Calu3 (cell line): ENCODE data around the gene COPE. TPM values are rescaled to one million over a fixed set of nuclear protein-coding genes. Genes with fewer than 3 reads are reported as not detected.
A peak's percentile ranks its signal among the peaks of the same experiment; 100 is the strongest.

ENCODE experiments used
- BruUV-seq: library from RNA; stranded (reverse); fragments of 400-500 nt; replicated peaks from 2 replicates; lab custom pipeline; 2021; lab: Mats Ljungman, UMichigan
- CTCF ChIA-PET: fragments of 300-600 bp; sonication (Branson Sonifier 250); formaldehyde crosslinking; loops from one replicate; lab custom pipeline; 2022; ENCODE audit warnings: antibody characterized with exemption; lab: Charles Lee
- DNase-seq: peaks from one replicate; pipeline ENCODE4 v3.0.0; 2022
- H3K27ac Mint-ChIP-seq: one replicate; pipeline ENCODE4 v1.8.0; 2022; ENCODE audit warnings: mixed read lengths; ENCODE audit not compliant: unreplicated experiment
- H3K27me3 Mint-ChIP-seq: one replicate; pipeline ENCODE4 v1.8.0; 2022; ENCODE audit warnings: mixed read lengths; ENCODE audit not compliant: unreplicated experiment
- H3K36me3 Mint-ChIP-seq: one replicate; pipeline ENCODE4 v1.8.0; 2022; ENCODE audit warnings: mild to moderate bottlenecking, moderate library complexity, mixed read lengths; ENCODE audit not compliant: insufficient read depth, unreplicated experiment
- H3K4me1 Mint-ChIP-seq: one replicate; pipeline ENCODE4 v1.8.0; 2022; ENCODE audit warnings: mild to moderate bottlenecking, low read depth, mixed read lengths; ENCODE audit not compliant: unreplicated experiment
- H3K4me3 Mint-ChIP-seq: one replicate; pipeline ENCODE4 v1.8.0; 2022; ENCODE audit warnings: mild to moderate bottlenecking, low read depth, moderate library complexity, mixed read lengths; ENCODE audit not compliant: unreplicated experiment
- H3K9me3 Mint-ChIP-seq: one replicate; pipeline ENCODE4 v1.8.0; 2022; ENCODE audit warnings: low read depth, mixed read lengths; ENCODE audit not compliant: unreplicated experiment
- CTCF ChIP-seq: fragments of 200-600 bp; IDR thresholded peaks from one replicate; pipeline ENCODE4 v1.8.0; 2022; ENCODE audit warnings: antibody characterized with exemption; ENCODE audit not compliant: unreplicated experiment
- intact Hi-C: fragments of 100-400 bp; cut with micrococcal nuclease; formaldehyde crosslinking; loops from one replicate; pipeline ENCODE4 v1.10.0; 2022; ENCODE audit not compliant: unreplicated experiment
- total RNA-seq: library from RNA; stranded (reverse); gene quantifications from 2 replicates; pipeline ENCODE4 v1.2.3, GENCODE V29; 2022

The COPE gene
- total RNA-seq, 1 experiment from 2014 or later: 143 TPM

- BruUV-seq: no TSS peak
- no peak for DNase-seq
- H3K4me3 Mint-ChIP-seq: no peak overlapping the region
- TF ChIP-seq CTCF: no peak
- H3K36me3 Mint-ChIP-seq: peaks cover 32% of the 10 kb centered on the region
- H3K27me3 Mint-ChIP-seq: no peaks in the 10 kb centered on the region
- intact Hi-C loops: no loop called here
- H3K27ac Mint-ChIP-seq: no peak overlapping the region
- no peaks in the 10 kb centered on the region for H3K9me3 Mint-ChIP-seq
- H3K4me1 Mint-ChIP-seq: peaks cover 8% of the 10 kb centered on the region
- CTCF ChIA-PET: no interaction called here
Observed at GRCh38 chr19:18941628-18942354, 22.6 kb upstream of the COPE start.

- Mint-ChIP-seq H3K27me3 (no peaks in the 10 kb centered on the region), H3K36me3 (peaks cover 32% of the 10 kb centered on the region), H3K4me1 (peaks cover 8% of the 10 kb centered on the region), H3K27ac (peak within 1 kb of the TSS; percentile 89), H3K9me3 (no peaks in the 10 kb centered on the region), H3K4me3 (peak within 1 kb of the TSS; percentile 82)
- BruUV-seq: no TSS peak
- intact Hi-C loops: no loop called here
- DNase-seq: peak; percentile 78
- CTCF ChIA-PET: no interaction called here
- no peak for TF ChIP-seq CTCF
Observed at GRCh38 chr19:18940769-18941627, 21.8 kb upstream of the COPE start, which contains the start of gene HOMER3. HOMER3 (minus strand) TSS chr19:18941217; CDS start chr19:18938982, 2,235 bp downstream.

DNA sequence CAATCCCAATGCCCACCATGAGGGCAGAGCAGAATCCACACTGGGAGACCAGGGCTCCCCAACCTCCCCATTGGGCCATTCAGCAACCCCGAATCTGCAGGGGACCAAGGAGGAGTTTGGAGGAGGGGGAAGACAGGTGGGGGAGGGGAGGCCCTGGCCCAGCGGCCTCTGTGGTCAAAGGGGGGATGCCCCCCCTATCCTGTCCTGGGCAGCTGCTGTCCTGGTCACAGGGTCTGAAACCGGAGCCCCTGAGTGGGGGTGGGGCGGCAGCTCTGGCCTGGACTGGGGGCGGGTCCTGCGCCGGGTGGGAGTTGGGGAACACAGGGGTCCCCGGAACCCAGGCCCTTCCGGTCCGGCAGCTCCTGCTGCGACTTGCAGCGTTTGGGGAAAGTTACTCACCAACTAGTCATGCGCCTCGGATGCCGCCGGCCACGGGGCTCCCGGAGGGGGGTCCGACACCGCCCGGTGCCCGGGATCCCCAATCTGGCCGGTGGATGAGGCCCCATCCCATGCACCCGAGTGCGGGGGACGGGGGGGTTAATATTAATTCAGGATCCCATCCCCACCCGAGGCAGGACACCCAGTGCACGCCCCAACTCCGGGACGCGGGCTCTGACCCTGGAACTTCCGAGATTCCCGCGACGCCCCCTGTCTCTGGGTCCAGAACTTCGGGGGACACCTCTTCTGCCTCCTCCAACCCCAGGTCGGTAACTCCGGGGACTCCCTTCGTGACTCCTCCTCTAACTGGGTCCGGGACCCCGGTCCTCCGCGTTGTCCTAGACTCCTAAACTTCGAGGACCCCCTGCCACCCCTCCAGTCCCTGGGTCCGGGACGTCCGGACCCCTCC is 21.0 kb upstream of the COPE start:
- H3K36me3 Mint-ChIP-seq: peaks cover 32% of the 10 kb centered on the region
- H3K4me3 Mint-ChIP-seq: peak overlapping the region; percentile 82
- TF ChIP-seq CTCF: no peak
- no peaks in the 10 kb centered on the region for H3K27me3 Mint-ChIP-seq
- intact Hi-C loops: no loop called here
- no TSS peak for BruUV-seq
- no peaks in the 10 kb centered on the region for H3K9me3 Mint-ChIP-seq
- peak; percentile 40 for DNase-seq
- peaks cover 8% of the 10 kb centered on the region for H3K4me1 Mint-ChIP-seq
- peak overlapping the region; percentile 89 for H3K27ac Mint-ChIP-seq
- CTCF ChIA-PET: no interaction called here

- no peak for DNase-seq
- intact Hi-C loops: no loop called here
- Mint-ChIP-seq H3K4me1 (peaks cover 8% of the 10 kb centered on the region), H3K27ac (no peak overlapping the region), H3K27me3 (no peaks in the 10 kb centered on the region), H3K9me3 (no peaks in the 10 kb centered on the region), H3K4me3 (peak overlapping the region; percentile 82), H3K36me3 (peaks cover 37% of the 10 kb centered on the region)
- CTCF ChIA-PET: no interaction called here
- TSS peak; percentile 31 for BruUV-seq
- TF ChIP-seq CTCF: no peak
Observed at GRCh38 chr19:18939163-18939562, 20.0 kb upstream of the COPE start.
